ENCODE measurements around the gene KASH5. TPM values are rescaled to one million over a fixed set of nuclear protein-coding genes. Genes with fewer than 3 reads are reported as not detected.

The KASH5 gene, protein sequence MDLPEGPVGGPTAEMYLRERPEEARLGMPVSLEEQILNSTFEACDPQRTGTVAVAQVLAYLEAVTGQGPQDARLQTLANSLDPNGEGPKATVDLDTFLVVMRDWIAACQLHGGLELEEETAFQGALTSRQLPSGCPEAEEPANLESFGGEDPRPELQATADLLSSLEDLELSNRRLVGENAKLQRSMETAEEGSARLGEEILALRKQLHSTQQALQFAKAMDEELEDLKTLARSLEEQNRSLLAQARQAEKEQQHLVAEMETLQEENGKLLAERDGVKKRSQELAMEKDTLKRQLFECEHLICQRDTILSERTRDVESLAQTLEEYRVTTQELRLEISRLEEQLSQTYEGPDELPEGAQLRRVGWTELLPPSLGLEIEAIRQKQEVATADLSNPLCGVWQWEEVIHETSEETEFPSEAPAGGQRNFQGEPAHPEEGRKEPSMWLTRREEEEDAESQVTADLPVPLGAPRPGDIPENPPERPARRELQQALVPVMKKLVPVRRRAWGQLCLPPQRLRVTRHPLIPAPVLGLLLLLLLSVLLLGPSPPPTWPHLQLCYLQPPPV
- total RNA-seq (2016; rRNA removed; fragmentation: Illumina TruSeq; extraction: Trizol) (not detected in 2 replicates), polyA plus RNA-seq (2011; rRNA removed) (not detected in 2 replicates), polyA minus RNA-seq (2011; rRNA and poly(A)+ RNA removed; ENCODE audit: low replicate concordance) (not detected in 2 replicates), Bru-seq, nascent RNA (not detected), BruChase-seq, experiment 1, labeled RNA remaining after a 6-hour chase (not detected), BruChase-seq, experiment 2, labeled RNA remaining after a 2-hour chase (not detected)
- total RNA-seq (2016; cell fraction: cytosol; rRNA removed; fragmentation: Illumina TruSeq; extraction: Trizol; ENCODE audit: low read depth), result not detected in 2 replicates
- not detected in 2 replicates for total RNA-seq (2016; cell fraction: insoluble cytoplasmic fraction; rRNA removed; fragmentation: Illumina TruSeq; extraction: Trizol)
- not detected in 2 replicates for total RNA-seq (2016; cell fraction: membrane; rRNA removed; fragmentation: Illumina TruSeq; extraction: Trizol)
- total RNA-seq (2016; cell fraction: nucleus; rRNA removed; fragmentation: Illumina TruSeq; extraction: Trizol), result not detected in 2 replicates
- polyA plus RNA-seq (2011; cell fraction: cytosol; rRNA removed), result not detected in 2 replicates
- not detected in 2 replicates for polyA plus RNA-seq (2011; cell fraction: nucleus; rRNA removed)
- polyA plus RNA-seq (2012), result not detected in 2 replicates
- polyA plus RNA-seq (2016; cell fraction: cytosol; fragmentation: Illumina TruSeq; extraction: Trizol; ENCODE audit: low read depth), result not detected in 2 replicates
- not detected in 2 replicates for polyA plus RNA-seq (2016; cell fraction: insoluble cytoplasmic fraction; fragmentation: Illumina TruSeq; extraction: Trizol; ENCODE audit: low read depth)
- polyA plus RNA-seq (2016; cell fraction: membrane; fragmentation: Illumina TruSeq; extraction: Trizol; ENCODE audit: low read depth), result not detected in 2 replicates
- polyA plus RNA-seq (2016; cell fraction: nucleus; fragmentation: Illumina TruSeq; extraction: Trizol; ENCODE audit: insufficient read depth, low read depth), result not detected in 2 replicates
- polyA minus RNA-seq (2011; cell fraction: cytosol; rRNA and poly(A)+ RNA removed), result not detected in 2 replicates
- polyA minus RNA-seq (2011; cell fraction: nucleus; rRNA and poly(A)+ RNA removed), result not detected in 2 replicates
- long read RNA-seq, experiment 1, result 0 reads
- long read RNA-seq, experiment 2, result 0 reads

DNA sequence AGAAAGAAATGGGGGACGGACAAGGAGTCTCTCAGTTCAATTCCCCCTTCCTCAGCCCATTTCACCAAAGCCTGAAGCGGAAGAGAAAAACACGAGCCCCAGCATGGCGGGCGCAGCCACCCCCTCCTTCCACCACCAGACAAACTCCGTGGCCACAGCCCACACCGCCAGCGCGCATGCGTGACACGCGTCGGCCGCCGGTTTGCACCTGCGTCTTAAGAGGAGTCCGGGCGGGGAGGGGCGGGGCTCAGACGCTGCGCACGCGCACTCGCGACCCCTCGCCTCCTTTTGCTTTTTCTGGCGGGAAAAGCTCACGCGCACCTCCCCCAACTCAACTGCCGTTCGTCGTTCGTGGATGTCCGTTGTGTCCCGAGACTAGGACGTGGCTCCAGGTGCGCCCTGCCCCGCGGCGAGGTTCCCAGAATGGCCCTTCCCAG is at the start of gene KASH5:
TSS of gene KASH5 (plus strand) at position 314 of the 437 bp plus-strand sequence. CDS start 2,635 bp downstream, outside the sequence.
- no peaks in the 10 kb centered on the region for H3K4me1 ChIP-seq (ENCODE audit: insufficient read depth, low read length)
- no peak for FAIRE-seq
- H3K27me3 ChIP-seq (ENCODE audit: control insufficient read depth in 1 of 2, insufficient read depth in 2 of 2, low read length in 2 of 2), result peaks cover 4 to 18% of the 10 kb centered on the region in 2 experiments
- in situ Hi-C loops (cut with HindIII; ENCODE audit: extremely low pct_ligation_motif_present, low pct_unique_long_range_greater_than_20kb) (no loop called here), intact Hi-C loops (cut with micrococcal nuclease; ENCODE audit: unreplicated experiment) (no loop called here)
- TF ChIP-seq ZNF570 (CRISPR knock-in tag; IDR thresholded peaks at IDR 0.05; ENCODE audit: borderline replicate concordance) (no peak), ZNF703 (CRISPR knock-in tag; IDR thresholded peaks at IDR 0.05; ENCODE audit: borderline replicate concordance) (no peak), NBN (conservative IDR thresholded peaks at IDR 0.05) (no peak), FOXK1 (CRISPR knock-in tag; IDR thresholded peaks at IDR 0.05; ENCODE audit: borderline replicate concordance, low read depth) (no peak), ZNF781 (CRISPR knock-in tag; IDR thresholded peaks at IDR 0.05; ENCODE audit: borderline replicate concordance, not compliant biosample characterization) (no peak), CTCF (CRISPR knock-in tag; IDR thresholded peaks at IDR 0.05) (no peak), BCL6 (CRISPR knock-in tag; IDR thresholded peaks at IDR 0.05) (no peak)
- TF ChIP-seq, protein P1, sequence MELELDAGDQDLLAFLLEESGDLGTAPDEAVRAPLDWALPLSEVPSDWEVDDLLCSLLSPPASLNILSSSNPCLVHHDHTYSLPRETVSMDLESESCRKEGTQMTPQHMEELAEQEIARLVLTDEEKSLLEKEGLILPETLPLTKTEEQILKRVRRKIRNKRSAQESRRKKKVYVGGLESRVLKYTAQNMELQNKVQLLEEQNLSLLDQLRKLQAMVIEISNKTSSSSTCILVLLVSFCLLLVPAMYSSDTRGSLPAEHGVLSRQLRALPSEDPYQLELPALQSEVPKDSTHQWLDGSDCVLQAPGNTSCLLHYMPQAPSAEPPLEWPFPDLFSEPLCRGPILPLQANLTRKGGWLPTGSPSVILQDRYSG (CRISPR knock-in tag; IDR thresholded peaks at IDR 0.05), result no peak
- TF ChIP-seq, protein P2, sequence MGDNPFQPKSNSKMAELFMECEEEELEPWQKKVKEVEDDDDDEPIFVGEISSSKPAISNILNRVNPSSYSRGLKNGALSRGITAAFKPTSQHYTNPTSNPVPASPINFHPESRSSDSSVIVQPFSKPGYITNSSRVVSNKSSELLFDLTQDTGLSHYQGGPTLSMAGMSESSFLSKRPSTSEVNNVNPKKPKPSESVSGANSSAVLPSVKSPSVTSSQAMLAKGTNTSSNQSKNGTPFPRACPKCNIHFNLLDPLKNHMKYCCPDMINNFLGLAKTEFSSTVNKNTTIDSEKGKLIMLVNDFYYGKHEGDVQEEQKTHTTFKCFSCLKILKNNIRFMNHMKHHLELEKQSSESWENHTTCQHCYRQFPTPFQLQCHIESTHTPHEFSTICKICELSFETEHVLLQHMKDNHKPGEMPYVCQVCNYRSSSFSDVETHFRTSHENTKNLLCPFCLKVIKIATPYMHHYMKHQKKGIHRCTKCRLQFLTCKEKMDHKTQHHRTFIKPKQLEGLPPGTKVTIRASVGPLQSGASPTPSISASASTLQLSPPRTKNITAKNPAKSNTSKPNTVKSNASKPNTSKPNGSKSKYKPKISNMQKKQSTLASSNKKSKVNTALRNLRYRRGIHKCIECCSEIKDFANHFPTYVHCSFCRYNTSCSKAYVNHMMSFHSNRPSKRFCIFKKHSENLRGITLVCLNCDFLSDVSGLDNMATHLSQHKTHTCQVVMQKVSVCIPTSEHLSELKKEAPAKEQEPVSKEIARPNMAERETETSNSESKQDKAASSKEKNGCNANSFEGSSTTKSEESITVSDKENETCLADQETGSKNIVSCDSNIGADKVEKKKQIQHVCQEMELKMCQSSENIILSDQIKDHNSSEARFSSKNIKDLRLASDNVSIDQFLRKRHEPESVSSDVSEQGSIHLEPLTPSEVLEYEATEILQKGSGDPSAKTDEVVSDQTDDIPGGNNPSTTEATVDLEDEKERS (CRISPR knock-in tag; IDR thresholded peaks at IDR 0.05), result no peak
- no peak within 1 kb of the TSS for H2AFZ ChIP-seq (ENCODE audit: low read length)
- no peak for DNase-seq (ENCODE audit: low spot score)
- no peak within 1 kb of the TSS for H3K4me2 ChIP-seq (ENCODE audit: low read depth, low read length)
- H3K4me3 ChIP-seq (replicated peaks in 1 of 3; ENCODE audit: insufficient read depth in 1 of 3, low read depth in 2 of 3, low read length in 3 of 3), result no peak within 1 kb of the TSS
- CTCF ChIA-PET (ENCODE audit: low intra/inter-chr PET ratio, low total read pairs), result no interaction called here
- no peak within 1 kb of the TSS for H3K9ac ChIP-seq (ENCODE audit: insufficient read depth, low read depth, low read length)
- H3K9me3 ChIP-seq (ENCODE audit: low read length), result no peaks in the 10 kb centered on the region
- POLR2A ChIA-PET, result no interaction called here
- no TSS peak for BruUV-seq (replicated peaks)
- no peak for ATAC-seq
- no peaks in the 10 kb centered on the region for H3K36me3 ChIP-seq (replicated peaks in 1 of 2; ENCODE audit: control insufficient read depth in 1 of 2, insufficient read depth in 2 of 2, low read length in 2 of 2)
- no peaks in the 10 kb centered on the region for H3K79me2 ChIP-seq (ENCODE audit: insufficient read depth, low read length)
- no peaks in the 10 kb centered on the region for H4K20me1 ChIP-seq (ENCODE audit: insufficient read depth, low read length)
- H3K27ac ChIP-seq (ENCODE audit: extremely low read length, insufficient read depth, low read length), result no peak within 1 kb of the TSS
- 80% methylated on average over 40 of the region's 40 CpGs for WGBS (ENCODE audit: low lambda C conversion rate)

All from HepG2 (cell line).